ENCODE results near the gene COA3.

Gene COA3

GRCh38 chr17:42817866-42818265 is 19.4 kb upstream of the COA3 start:
- peak; percentile 22 to 30 for DNase-seq

DNA sequence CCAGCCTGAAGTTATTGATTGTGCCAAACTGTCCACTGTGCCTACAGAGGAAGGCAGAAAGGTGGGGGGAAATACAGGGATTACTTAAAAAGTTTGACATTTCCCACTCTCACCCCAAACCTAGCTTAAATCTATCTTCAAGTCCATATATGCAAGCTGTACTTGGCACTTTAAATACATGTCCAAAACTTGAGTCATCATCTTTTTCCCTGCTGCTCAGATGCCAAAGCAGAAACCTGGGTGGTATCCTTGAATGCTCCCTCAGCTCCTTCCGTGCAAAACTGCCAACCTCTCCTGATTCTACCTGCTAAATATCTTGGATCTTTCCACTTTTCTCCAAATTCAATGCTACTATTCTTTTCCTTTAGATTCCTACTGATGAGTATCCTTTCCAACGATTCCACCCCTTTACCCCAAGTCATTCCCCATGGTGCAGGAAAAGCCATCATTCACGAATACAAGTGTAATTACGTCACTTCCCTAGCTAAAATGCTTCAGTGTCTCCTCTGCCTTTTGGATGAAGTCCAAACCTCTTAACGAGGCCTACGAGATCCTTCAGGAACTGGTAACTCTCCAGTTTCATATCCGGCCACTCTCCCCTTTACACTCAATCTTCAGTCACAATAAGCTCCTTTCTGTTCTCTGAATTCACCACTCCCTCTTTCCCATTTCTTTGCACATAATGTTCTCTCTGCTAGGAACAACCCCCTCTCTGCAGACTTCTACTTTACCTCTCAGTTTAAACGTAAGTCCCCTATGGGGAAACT is 16.3 kb upstream of the COA3 start:
- DNase-seq, result peak; percentile 69 to 83

DNA sequence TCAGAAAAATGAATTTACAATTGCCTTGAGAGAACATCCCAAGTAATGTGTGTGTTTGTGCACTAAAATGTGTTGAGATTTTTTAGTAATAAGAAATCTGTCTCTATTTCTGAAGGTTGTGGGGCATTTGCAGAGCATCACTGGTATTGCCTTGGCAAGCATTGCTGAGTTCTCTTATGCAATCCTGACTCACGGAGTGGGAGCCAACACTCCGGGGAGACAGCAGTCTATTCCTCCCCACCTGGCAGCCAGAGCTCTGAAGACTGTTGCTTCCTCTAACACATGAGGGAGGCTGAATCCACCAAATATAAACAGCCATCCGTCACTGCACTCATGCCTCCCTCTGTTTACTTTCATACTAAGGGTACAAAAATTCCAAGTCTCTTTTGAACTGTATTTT is 10.7 kb upstream of the COA3 start:
- DNase-seq, result no peak

GRCh38 chr17:42806249-42806648 is 7.7 kb upstream of the COA3 start:
- DNase-seq, result no peak

GRCh38 chr17:42804918-42805367 is 6.4 kb upstream of the COA3 start:
- no peak for DNase-seq

GRCh38 chr17:42803074-42803883 is 4.8 kb upstream of the COA3 start:
- DNase-seq, result no peak

GRCh38 chr17:42798011-42798382 is 507 bp downstream of the COA3 start:
- DNase-seq, result no peak

DNA sequence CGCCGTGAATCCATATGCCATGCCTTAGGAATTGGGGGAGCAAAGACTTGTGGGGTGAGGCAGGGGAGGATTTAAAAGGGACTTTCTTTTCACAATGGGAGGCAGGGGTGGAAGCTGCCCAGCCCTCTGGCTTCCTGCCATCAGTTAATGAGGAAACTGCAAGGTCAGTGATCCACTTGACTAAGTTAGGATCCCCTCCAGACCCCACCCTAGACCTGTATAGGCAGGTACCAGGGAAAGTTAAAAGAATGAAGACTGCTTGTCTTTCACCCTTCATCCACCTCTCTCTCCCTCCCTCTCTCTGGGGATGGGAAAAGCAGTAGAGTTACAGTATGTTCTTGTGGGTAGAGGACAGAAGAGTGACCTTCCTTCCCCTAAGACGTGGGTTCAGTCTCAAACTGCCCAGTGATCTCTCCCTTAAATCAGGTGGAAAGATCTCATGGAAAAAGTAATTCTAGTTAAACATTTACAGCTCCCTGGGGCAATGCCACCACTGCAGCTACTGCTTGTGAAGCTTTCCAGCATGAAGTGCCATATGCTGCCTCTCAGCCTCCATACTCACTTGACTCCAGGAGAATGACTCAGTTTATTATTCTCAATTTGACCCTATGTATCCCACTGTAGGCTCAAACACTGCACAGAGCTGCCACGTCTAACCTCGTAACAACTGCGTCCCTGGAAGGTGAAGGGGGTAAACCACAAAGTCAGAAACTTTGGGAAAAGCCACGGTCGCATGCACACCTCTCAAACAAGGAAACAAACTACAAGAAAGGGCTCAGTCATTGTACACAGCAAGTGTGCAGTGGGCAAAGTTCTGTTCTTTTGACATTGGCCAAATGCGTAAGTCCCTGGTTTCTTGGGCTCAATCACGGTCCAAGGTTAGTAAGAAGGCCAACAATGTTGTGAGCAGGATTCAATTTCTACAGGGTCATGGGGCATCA is 1.2 kb downstream of the COA3 start:
- no peak for DNase-seq

- no peak for DNase-seq
These were observed 2.3 kb downstream of the COA3 start for GRCh38 chr17:42796066-42796758.

DNA sequence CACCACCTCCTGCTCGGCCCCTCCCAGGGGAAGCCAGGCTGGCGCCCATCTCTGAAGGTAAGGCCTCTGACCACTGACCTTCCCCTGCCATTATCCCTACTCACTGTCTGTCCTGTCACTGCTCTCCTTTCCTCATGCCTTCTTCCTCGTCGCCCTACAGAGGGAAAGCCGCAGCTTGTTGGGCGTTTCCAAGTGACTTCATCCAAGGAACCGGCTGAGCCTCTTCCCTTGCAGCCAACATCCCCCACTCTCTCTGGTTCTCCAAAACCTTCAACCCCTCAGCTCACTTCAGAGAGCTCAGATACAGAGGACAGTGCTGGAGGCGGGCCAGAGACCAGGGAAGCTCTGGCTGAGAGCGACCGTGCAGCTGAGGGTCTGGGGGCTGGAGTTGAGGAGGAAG is 3.0 kb downstream of the COA3 start:
- no peak for DNase-seq

DNA sequence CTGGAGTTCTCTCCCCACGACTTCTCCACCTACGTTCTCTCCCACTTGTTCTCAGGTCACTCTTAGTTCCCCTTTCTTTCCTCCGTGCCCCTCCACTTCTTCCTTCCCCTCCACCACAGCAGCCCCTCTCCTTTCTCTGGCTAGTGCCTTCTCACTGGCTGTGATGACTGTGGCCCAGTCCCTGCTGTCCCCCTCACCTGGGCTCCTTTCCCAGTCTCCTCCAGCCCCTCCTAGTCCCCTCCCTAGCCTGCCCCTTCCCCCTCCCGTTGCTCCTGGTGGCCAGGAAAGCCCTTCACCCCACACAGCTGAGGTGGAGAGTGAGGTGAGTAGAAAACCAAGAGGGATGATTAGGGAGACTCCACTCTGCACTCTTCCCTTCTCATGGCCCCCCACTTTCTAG is 3.4 kb downstream of the COA3 start:
- no peak for DNase-seq

DNA sequence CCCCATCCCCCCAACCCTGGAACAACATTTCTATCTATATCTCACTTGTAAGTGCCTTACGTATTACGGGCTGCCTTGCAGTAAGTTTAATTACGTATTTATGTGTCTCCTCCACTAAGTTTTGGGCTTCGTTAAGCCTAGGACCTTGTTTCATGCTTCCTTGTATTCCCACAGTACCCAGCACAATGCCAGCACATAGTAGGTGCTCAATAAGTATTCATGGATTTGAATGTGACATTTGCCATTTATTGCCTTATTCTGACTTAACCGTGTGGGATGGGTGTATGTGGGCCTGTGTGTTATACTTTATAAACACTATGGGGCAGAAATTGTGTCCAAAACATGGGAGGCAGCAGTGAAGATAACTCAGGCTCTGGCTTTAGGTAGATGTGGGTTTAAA is 6.0 kb downstream of the COA3 start:
- DNase-seq, result no peak

- DNase-seq, result no peak
These were observed 6.6 kb downstream of the COA3 start for GRCh38 chr17:42791948-42792347.

GRCh38 chr17:42787266-42787665 is 11.2 kb downstream of the COA3 start:
- no peak for DNase-seq

DNA sequence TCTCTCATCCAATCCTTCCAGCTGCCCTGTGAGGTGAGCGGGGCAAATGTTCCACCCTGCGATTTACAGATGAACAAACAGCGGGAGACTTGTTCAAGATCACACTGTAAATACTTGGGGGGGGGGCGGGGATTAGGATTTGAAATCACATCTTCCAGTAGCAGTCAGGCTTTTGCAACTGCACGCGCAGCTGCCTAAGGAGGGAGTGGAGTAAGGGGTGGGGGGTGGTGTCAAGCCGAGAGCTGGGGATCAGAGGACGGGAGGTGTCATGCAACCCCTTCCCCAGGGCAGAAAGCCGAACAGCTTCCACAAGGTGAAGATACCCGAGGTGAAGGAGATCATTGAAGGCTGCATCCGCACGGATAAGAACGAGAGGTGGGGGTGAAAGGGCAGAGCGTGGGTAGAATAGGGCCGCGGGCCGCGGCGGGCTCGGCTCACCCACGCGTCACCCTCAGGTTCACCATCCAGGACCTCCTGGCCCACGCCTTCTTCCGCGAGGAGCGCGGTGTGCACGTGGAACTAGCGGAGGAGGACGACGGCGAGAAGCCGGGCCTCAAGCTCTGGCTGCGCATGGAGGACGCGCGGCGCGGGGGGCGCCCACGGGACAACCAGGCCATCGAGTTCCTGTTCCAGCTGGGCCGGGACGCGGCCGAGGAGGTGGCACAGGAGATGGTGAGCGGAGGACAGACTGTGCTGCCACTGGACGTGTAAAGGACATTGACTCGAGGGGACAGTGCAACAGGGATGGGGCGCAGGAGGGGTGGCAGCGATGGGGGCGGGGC is 13.5 kb downstream of the COA3 start:
- DNase-seq, result no peak

DNA sequence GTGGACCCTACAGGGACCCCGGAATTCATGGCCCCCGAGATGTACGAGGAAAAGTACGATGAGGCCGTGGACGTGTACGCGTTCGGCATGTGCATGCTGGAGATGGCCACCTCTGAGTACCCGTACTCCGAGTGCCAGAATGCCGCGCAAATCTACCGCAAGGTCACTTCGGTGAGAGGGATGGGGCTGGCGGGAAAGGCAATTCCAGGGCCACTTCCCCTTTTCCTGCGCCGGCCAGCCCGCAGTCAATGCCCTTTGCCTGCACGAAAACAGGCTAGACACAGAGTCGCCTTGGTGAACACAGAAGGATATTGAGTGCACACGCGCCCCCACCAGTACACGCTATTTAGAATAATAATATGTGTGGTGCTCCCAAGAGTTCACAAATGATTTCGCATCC is 14.1 kb downstream of the COA3 start:
- no peak for DNase-seq

- DNase-seq, result no peak
These were observed 14.7 kb downstream of the COA3 start for GRCh38 chr17:42783791-42784138.

- DNase-seq, result peak; percentile 42 to 58
These were observed 15.3 kb downstream of the COA3 start for GRCh38 chr17:42783062-42783790.

DNA sequence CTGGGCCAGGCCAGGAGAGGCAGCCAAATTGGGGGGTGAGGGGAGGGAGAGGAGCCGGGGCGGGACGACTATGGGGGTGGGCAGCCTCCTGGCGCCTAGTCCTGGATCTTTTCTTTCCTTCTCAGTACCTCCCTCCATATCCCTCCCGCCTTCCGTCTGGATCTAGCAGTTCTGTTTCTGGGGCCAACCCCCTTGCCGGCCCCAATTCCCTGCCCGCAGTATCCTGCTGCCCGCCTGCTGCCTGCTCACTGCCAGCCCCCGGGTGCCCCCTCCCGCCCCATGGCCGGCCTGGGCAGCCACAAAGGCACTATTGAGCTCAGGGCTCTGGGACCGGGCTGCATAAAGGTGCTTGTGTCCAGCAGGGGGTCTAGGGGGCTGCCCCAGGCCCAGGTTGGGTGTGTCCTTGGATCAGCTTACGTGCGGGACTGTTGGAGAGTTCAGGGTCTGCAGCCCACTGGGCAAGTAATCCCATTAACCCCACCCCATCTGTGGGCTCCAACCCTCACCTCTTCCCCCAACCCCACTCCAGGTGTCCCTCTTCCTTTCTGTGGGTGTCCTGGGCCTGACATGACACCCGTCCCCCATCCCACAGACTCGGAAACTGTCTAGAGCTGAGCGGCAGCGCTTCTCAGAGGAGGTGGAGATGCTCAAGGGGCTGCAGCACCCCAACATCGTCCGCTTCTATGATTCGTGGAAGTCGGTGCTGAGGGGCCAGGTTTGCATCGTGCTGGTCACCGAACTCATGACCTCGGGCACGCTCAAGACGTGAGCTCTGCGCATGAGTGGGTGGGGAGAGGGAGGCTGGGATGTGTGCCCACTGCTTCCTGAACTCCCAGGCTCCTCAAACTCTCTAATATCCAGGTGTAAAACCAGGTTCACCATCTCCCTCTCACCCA is 16.1 kb downstream of the COA3 start:
- no peak for DNase-seq

- no peak for DNase-seq
These were observed 16.8 kb downstream of the COA3 start for GRCh38 chr17:42781639-42782165.
